Measurements from ENCODE around the gene ENAH.
"Not testable (repeated sequence)": the region's sequence is repeated elsewhere in the genome, so short reads cannot be mapped to it uniquely, and the experiment has no call there.

Gene ENAH

DNA sequence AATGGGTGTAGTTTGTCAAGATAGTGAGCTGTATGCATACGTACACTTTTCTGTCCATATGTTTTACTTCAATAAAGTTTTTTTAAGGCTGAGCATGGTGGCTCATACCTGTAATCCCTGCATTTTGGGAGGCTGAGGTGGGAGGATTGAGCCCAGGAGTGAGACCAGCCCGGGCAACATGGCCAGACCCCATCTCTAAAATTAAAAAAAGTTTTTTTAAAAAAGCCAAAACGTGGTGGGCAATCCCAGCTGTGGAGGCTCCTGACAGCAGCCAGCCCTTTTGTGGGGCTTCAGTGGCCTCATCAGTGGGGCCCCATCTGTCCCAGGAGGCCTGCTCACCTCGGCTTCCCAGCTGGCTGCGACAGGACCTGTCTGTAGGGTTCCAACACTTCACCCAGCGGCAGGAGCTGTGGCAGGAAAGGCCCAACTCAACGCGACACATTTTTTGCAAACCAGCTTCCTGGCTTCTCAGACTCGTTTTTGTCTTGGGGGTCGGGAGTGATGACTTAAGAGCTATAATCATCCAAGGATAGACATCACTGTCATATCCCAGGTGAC, 168.2 kb downstream of the ENAH start:
- DNase-seq = no peak

DNA sequence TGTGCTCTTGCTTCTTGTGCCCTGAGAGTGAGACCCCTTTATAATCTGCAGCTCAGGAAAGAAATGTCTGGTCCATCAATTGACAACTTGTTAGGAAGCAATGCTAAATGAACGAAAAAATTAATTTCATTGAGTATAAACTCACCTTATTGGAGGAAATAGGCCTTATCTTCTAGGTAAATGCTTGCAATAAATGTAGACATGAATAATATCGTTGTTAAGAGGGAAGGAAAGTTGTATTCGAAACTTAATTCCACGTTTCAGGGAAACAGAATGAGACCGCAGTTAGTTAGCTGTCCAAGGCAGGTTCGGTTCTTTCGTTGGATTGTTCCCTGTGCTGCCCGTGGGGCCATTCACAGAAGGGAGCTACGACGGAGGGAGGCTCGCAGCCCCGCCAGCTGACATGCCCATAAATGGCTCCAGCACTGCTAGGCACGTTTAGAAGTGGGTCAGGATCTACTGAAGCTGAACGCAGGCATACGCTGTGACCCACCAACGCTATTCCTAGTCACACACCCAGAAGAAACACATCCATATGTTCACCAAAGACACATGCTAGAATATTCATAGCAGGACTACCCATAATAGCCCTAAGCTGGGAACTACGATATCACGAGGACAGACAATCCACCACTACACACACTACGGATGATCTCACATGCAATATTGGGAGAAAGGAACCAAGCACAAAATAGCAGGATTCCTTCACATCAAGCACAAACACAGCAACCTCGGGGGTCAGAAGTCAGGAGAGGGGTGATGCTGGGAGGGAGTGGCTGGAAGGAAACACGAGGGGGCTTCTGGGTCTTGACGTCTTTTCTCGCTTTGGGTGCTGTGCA, 168.9 kb downstream of the ENAH start:
- no peak for DNase-seq

DNA sequence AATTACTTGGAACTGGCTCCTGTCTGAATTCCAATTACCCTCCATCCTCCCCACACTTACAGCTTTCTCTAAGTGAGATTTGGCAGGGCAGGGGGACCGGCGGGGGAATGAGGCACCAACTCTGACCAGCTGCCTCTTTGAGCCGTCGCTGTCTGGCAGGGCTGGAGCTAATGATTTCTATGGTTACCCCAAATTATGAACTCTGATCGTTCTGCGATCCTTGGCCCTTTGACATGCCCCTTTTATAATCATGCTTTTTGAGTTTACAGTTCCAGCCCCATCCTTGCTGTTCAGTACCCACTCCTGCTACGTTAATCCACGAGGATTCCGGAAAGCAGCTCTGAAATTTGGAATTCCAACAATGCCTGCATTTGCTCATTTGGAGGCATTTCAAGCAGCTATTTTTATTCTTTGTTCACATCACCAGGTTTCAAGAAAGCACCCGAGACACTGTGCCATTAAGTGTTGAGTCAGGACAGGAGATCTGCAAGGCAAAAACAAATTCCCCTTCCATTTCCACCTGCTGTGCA, 170.4 kb downstream of the ENAH start:
- DNase-seq = no peak

DNA sequence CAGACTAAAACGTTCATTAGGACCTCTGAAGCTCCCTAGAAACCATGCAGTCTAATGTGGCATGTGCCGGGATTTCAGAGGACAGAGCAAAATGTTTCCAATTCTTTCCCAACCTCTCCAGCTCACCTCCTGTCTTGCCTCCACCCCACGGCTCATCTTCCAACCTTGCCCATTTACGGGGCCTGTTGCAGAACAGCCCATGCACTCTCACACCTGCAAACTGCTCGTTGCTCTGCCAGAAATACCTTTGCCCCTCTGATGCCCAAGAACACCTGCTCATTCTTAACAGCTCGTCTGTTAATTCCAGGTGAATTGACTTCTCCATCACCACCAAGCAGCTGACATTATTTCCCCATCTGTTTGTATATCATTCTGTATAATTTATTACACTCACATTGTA, 171.2 kb downstream of the ENAH start:
- DNase-seq = peak; percentile 93

DNA sequence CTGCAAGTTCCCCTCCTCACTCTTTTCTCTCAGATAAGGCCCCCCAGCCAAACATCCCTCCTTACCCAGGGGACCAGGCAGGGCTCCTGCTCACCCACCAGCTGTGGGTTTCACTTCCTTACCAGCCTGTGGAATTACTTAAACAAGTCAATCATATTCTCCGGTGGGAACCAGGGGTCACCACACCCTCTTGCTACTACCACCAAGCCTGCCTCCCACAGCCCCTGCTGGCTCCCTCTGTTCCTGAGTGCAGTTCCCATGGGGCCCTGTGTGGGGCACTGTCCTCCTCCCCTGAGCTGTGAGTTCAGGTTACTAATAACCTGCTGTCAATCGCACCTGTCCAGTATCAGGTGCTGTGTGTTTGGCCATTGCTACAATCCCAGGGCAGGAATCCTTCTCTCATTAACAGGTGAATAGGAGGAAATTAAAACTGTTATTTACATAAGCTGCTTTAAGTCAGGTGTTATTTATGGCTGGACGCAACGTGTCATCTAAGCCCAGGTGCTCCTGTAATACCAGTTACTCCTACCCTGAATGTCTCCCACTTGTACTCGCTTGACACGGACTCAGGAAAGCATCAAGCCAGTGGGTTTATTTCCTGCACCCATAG, 172.0 kb downstream of the ENAH start:
- DNase-seq = peak; percentile 81

DNA sequence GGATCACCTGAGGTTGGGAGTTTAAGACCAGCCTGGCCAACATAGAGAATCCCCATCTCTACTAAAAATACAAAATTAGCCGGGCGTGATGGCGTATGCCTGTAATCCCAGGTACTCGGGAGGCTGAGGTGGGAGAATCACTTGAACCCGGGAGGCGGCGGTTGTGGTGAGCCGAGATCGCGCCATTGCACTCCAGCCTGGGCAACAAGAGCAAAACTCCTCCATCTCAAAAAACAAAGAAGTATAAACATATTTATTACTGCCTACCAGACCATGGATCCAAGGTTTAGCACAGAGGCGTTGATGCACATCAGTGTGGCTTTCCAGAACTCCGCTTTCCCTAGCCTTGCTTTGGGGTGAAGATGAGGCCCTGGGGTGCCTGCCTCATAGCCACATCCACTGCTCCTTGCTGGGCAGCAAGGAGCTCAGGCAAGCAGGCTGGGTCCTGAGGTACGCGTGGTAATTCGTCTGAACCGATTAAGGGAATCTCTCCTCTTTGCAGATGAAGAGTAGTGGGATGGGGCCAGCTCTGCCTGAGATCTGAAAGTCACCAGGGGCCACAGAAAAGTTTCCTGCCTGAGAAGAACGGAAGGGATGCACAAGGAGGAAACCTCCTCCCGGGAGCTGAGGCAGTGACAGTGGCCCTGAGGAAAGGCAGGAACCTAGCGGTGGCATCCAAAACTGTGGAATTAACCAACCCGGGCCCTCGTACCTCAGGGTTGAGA, 172.8 kb downstream of the ENAH start:
- no peak for DNase-seq

DNA sequence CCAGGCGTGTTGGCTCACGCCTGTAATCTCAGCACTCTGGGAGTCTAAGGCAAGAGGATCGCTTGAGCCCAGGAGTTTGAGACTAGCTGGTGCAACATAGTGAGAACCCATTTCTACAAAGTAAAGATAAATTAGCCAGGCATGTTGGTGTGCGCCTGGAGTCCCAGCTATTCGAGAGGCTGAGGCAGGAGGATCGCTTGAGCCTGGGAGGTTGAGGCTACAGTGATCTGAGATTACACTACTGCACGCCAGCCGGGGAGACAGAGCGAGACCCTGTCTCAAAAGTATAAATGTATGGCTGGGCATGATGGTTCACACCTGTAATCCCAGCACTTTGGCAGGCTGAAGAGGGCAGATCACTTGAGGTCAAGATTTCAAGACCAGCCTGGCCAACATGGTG, 173.6 kb downstream of the ENAH start:
- DNase-seq = no peak

DNA sequence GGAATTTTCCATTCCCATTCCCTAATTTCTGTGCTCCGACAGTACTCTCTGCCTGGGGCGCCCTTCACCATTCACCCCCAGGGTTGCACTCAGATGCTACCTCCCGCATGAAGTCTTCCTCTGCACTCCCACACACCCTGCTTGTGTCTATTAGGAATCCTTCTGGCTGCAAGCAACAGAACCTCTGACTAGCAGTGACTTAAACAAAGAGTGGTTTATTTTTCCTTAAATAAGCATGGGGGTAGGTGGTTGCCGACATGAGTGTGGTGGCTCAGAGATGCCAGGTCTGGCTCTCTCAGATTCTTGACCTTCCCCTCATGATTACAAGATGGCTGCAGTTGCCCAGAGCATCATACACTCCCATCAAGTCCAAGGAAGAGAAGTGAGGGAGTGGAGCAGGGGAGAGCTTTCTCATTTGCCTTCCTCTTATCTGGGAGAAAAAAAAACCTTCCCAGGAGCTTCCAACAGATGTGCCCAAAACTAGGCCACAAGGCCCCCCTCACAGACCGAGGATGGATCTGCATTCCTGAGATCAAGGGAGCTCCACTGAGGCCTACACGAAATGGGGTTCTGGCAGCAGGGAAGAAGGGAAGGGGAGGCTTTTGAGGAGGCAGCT, 175.5 kb downstream of the ENAH start:
- DNase-seq = no peak

DNA sequence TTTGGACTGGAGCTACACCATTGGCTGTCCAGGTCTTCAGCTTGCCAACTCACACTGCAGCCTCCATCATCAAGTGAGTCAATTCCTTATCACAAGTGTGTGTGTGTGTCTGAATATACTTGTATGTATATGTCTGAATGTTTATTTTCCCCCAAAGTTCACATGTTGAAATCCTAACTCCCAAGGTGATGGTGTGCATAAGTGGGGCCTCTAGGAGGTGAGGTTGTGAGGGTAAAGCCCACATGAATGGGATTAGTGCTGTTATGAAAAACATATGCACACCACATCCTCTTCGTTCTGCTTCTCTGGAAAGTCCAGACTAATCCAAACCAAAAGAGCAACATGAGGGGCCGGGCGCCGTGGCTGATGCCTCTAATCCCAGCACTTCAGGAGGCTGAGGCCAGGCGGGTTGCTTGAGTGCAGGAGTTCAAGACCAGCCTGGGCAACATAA, 176.4 kb downstream of the ENAH start:
- DNase-seq = no peak

DNA sequence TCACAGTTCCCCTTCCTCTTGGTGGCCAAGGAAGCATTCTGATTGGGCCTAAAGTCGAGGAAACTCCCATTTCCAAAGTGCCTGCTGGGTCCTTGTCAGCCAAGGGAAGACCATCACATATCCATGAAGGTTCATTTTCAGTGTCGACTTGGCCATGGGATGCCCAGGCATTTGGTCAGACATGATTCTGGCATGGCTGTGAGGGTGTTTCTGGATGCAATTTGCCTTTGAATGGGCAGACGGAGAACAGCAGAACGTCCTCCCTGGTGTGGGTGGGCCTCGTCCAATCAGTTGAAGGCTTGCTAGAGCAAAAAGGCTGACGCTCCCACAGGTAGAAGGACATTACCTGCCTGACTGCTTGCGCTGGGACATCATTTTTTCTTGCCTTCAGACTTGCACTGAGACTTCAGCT, 176.8 kb downstream of the ENAH start:
- DNase-seq = no peak

DNA sequence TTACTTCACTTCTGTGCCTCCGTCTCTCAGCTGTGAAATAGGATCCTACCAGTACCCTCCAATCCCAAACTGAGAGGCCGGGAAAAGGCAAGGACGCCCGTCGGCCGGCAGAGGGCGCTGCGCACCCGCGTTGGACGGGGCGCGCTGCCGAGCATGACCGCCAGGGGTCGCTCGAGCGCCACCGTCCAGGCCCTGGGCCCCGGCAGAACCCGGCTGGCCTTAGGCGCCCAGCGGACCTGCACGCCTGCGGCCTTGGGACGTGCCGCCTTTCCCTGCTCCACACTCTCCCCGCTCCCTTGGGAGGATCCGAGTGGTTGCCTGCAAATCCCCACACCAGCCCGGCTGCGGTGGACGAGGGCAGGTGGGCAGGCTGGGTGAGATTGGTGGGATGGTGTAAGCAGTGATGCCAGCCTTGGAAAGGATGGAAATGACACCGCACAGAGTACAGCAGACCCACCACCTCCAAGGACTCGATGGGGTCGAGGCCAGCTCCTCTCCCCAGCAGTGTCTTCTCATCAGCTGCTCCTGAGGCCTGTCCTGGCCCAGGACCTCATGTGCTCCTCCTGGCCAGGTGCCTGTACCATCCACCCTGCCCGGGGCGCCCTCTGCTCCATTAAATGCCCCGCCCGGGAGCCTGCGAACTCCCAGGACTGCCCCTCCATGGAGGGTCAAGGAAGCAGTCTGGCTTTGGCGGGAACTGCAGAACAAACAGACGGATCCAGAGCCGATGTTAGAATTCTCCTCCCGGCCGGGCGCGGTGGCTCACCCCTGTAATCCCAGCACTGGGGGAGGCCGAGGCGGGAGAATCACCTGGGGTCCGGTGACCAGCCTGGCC, 177.7 kb downstream of the ENAH start:
- peak; percentile 68 for DNase-seq

DNA sequence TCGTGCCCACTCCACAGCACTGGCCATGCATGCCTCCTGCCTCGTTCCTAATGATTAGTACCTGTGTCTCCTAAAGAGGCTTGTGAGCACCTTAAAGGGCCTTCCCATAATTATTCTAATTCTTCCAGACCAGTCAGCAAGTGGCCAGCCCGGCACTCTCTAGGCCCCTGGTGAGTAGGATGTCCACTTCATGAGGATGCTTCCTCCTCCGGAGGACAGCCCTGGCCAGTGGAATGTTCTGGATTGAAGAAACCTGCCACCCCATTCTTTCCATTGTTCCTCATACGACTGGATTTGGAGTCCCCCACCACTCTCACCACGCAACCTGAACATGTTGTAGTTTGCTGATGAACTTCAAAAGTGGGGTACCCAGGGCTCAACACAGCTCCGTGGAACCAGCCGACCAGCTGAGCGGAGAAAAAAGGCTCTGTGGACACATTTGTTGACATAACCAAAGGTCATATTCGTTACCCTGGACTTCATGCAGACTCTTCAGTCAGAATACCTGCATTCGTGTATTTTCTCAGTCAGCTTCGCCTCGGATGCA, 178.4 kb downstream of the ENAH start:
- DNase-seq = no peak

DNA sequence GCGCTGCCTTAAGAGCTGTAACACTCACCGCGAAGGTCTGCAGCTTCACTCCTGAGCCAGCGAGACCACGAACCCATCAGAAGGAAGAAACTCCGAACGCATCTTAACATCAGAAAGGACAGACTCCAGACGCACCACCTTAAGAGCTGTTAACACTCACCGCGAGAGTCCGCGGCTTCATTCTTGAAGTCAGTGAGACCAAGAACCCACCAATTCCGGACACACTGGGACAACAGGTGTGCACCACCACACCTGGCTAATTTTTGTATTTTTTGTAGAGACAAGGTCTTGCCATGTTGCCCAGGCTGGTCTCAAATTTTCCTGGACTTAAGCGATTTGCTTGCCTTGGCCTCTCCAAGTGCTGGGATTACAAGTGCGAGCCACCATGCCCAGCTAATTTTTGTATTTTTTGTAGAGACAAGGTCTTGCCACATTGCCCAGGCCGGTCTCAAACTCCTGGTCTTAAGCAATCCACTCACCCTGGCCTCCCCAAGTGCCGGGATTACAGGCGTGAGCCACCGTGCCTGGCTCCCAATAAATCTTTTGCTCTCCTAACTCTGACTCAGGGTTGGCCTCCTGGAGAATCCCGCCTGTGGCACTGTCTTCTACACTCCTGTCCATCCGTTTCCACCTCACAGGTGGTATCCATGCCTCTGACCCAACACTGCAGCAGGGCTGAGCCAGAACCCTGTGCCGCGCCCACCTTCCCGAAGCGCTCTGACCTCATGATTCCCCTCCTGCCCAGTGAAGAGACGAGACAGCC, 179.1 kb downstream of the ENAH start:
- DNase-seq = not testable (repeated sequence)

DNA sequence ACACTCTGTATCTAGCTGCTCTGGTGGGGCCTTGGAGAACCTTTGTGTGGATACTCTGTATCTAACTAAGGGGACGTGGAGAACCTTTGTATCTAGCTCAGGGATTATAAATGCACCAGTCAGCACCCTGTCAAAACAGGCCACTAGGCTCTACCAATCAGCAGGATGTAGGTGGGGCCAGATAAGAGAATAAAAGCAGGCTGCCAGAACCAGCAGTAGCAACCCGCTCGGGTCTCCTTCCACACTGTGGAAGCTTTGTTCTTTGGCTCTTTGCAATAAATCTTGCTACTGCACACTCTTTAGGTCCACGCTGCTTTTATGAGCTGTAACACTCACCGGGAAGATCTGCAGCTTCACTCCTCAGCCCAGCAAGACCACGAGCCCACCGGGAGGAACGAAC, 179.7 kb downstream of the ENAH start:
- DNase-seq = not testable (repeated sequence)

DNA sequence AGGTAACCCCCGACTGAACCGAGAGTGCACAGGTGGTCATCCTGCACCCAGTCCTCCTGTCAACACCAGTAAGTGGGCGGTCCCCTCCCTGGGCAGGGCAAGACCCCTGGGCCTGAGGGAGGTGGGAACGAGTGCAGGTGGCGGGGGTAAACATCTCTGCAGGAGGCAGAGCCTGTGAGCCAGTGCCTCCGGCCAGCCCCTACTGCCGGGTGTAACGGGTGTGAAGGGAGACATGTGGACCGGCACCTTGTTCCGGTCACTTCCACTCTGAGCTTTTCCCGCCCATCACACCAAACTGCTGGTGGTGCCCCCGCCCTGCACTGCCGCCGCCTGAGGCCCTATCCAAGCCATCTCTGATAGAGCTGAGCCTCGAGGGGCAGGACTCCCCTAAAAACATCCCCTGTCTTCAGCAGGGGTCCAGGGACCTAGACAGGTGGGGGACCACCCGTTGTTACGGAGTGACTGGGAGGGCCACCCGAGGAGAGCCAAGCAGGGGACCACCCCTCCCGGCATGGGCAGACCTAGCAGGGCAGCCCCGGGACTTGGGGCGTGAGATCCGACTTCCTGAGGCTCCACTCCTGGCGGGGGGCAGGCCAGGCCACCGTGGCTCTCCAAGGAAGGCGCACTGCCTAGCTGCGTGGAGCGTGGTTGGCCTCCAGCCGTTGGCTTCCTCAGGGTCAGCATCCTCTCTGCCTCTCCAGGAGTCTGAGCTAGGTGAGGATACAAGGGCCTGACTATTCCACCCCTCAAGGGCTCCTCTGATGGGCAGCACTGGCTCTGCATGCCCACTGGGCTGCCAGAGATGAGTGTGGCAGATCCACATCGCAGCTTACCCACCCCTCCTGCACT, 181.2 kb downstream of the ENAH start:
- no peak for DNase-seq

DNA sequence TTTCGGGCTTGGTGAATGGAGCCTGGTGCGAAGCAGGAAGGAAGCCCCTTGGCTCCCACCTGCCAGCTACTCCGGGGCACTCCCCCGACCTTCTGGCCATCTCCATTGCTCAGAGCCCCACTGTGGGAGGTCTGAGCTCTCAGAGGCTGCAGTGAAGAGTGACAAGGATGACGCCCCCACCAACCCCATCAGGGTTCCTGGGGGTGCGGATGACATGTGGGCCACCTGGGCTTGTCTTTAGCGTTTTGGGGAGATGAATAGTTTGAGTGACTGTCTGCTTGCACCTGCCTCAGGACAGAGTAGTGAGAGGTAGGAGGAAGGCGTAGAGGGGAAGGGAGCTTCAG, 181.8 kb downstream of the ENAH start:
- no peak for DNase-seq

DNA sequence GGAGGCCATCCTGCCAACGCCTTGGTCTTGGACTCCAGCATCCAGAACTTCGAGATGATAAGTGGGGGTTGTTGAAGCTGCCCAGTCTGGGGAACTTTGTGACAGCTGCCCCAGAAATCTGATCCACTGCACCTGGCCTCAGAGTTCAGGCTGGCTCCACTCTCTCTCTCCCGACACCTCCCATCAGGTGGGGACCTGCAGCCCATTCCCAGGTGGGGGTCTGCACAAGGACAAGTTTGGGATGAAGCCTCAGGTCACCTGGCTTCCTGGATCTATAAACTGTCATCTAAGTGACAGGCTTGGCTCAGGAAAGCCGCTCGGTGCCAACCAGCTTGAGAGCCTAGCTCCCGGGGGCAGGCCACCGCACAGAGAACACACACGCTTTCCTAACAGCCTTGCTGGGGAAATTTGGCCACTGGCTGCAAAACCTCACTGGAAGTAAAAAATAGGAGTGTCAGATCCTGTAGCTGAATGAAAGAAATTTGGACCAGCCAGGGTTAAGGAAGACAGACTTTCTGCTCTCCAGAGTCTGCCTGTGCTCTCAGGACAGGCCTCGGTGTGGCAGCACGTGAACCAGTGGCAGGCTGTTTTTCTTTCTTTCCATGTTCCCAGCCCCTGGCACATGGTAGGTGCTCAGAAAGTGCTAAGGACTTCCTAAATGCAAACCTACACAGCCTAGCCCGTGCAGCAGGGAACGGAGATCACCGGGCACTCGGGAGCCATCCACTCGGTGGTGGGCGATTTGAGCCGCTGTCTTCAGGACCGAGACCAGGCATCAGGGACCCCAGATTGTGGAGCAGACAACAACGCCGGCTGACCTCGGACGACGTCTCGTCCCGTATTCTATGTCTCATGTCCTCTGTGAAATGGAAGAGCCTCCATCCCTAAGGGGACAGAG, 182.5 kb downstream of the ENAH start:
- DNase-seq = peak; percentile 30

DNA sequence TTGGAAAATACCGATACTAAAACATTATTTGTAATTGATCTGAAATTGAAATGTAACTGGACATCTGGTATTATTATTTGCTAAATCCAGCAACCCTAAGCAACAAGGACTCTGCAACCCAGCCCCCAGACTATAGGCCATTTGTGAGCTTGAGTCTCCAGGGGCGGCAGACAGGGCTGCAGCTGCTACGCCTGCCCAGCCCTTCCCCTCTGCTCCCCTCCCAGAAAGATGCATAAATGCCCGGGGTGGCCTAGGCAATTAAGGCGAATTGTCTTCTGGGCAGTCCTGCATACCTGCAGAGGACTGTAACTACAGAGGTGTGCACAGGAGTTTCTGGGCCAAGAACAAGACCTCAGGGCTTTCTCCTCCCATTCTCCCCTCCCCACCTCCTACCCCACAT, 183.9 kb downstream of the ENAH start:
- no peak for DNase-seq

Measured in NCI-H2171 treated with DMSO at 0.1 percent for 48 hours (cell line).